ENCODE results near the gene ZNF101. TPM values are rescaled to one million over a fixed set of nuclear protein-coding genes. Genes with fewer than 3 reads are reported as not detected.

The ZNF101 gene
- total and polyA plus RNA-seq, 2 of the 4 experiments (the other 2 are of a cell fraction) = 2.8 to 7.3 TPM

GRCh38 chr19:19732579-19733501, 64.2 kb downstream of the ZNF101 start, which contains the start of gene ZNF14:
Gene ZNF14, minus strand, starts transcription at chr19:19733112. Its CDS starts 154 bp downstream, at chr19:19732958.
- CTCF ChIA-PET = interaction anchor here (0.6 kb wide), 1 partner anchor 79 kb away, joined by 3 read pairs; no protein-coding TSS in a partner anchor
- peak within 1 kb of the TSS; percentile 90 for H3K4ac ChIP-seq (ENCODE audit: low read depth, low read length)
- H4K91ac ChIP-seq (ENCODE audit: insufficient read depth, low read depth, low read length) = peak within 1 kb of the TSS; percentile 61; the same call in 1 of the 2 replicates
- peak within 1 kb of the TSS; percentile 100 for H2AFZ ChIP-seq (replicated peaks; ENCODE audit: low read length, poor library complexity)
- peak; percentile 90 for DNase-seq
- peak within 1 kb of the TSS; percentile 86; the same call in 1 of the 2 replicates for H3K23ac ChIP-seq (ENCODE audit: low read depth, low read length)
- no peak within 1 kb of the TSS for H2BK120ac ChIP-seq (ENCODE audit: low read depth, low read length)
- no peak within 1 kb of the TSS; the same call in 1 of the 2 replicates for H2AK5ac ChIP-seq (ENCODE audit: low read depth, low read length)
- H2BK20ac ChIP-seq (ENCODE audit: low read depth, low read length) = no peak within 1 kb of the TSS
- H3K36me3 ChIP-seq (ENCODE audit: control insufficient read depth, insufficient read depth, low read length) = no peaks in the 10 kb centered on the region; the same call in 1 of the 2 replicates
- H2BK5ac ChIP-seq (ENCODE audit: low read depth, low read length, poor library complexity, severe bottlenecking) = peak within 1 kb of the TSS; percentile 53
- H3K56ac ChIP-seq (ENCODE audit: extremely low read depth, insufficient read depth, low read length) = peak within 1 kb of the TSS; percentile 20; the same call in 1 of the 2 replicates
- peak within 1 kb of the TSS; percentile 97 for H2AK9ac ChIP-seq (replicated peaks; ENCODE audit: low read depth, low read length, poor library complexity)
- peak within 1 kb of the TSS; percentile 75 for H3K27ac ChIP-seq (ENCODE audit: insufficient read depth, low read length)
- peak within 1 kb of the TSS; percentile 95 for H3K4me3 ChIP-seq (ENCODE audit: insufficient read depth, low read depth, low read length)
- BruUV-seq (replicated peaks) = no TSS peak
- H3K79me1 ChIP-seq (ENCODE audit: low read depth in 1 of 2, low read length in 2 of 2) = peaks cover 9 to 11% of the 10 kb centered on the region in 2 experiments; a peak in 3 of 4 replicates
- H4K8ac ChIP-seq (ENCODE audit: low read depth in 2 of 2, low read length in 2 of 2) = peak within 1 kb of the TSS; percentile 48 to 98; a peak in 3 of 4 replicates
- no peak within 1 kb of the TSS for H2BK15ac ChIP-seq (ENCODE audit: low read depth, low read length)
- dilution Hi-C loops (cut with HindIII; ENCODE audit: low sequenced_read_pairs, unreplicated experiment) = no loop called here
- H3K27me3 ChIP-seq (ENCODE audit: control insufficient read depth, insufficient read depth, low read length) = no peaks in the 10 kb centered on the region
- no peaks in the 10 kb centered on the region for H3K4me1 ChIP-seq (ENCODE audit: control insufficient read depth, insufficient read depth, low read length)
- 1% methylated on average over 38 of the region's 61 CpGs; no CpG with 5 or more reads in 1 of the 2 experiments for WGBS, 2 experiments (ENCODE audit: extremely low coverage in 2 of 2, insufficient read length in 1 of 2)
- intact Hi-C loops (cut with micrococcal nuclease) = loop anchor here (2.0 kb wide), 1 partner anchor 44 kb away; no protein-coding TSS in a partner anchor
- H3K14ac ChIP-seq (replicated peaks; ENCODE audit: low read depth, low read length) = peak within 1 kb of the TSS; percentile 91
- peak within 1 kb of the TSS; percentile 89 for H3K9ac ChIP-seq (ENCODE audit: low read depth, low read length)
- peak within 1 kb of the TSS; percentile 56 for H3K18ac ChIP-seq (ENCODE audit: low read depth, low read length)
- peaks cover 12% of the 10 kb centered on the region for H3K9me3 ChIP-seq (ENCODE audit: control insufficient read depth, insufficient read depth, low read length)
- no peaks in the 10 kb centered on the region for H3K9me1 ChIP-seq (ENCODE audit: insufficient read depth, low read length)
- H4K5ac ChIP-seq (ENCODE audit: low read depth, low read length) = peak within 1 kb of the TSS; percentile 92
- POLR2A ChIA-PET (ENCODE audit: unreplicated experiment) = no interaction called here
- 0 out of 2 replicates have a peak, but pooled peaks have one; percentile 6 for TF ChIP-seq CTCF (conservative IDR thresholded peaks at IDR 0.05; ENCODE audit: low read depth, low read length)
- TF ChIP-seq BHLHE40 (IDR thresholded peaks at IDR 0.05; ENCODE audit: low read depth, low read length) = peak; percentile 30; the same call in 1 of the 2 replicates
- peak; percentile 92 for TF ChIP-seq CEBPB (IDR thresholded peaks at IDR 0.05; ENCODE audit: low read depth, low read length)
- TF ChIP-seq MXI1 (IDR thresholded peaks at IDR 0.05; ENCODE audit: borderline replicate concordance, low read depth, low read length) = no peak
- ATAC-seq (ENCODE audit: low read depth) = peak; percentile 100
- H3K4me2 ChIP-seq (ENCODE audit: low read depth, low read length) = peak within 1 kb of the TSS; percentile 98
- no peaks in the 10 kb centered on the region for H4K20me1 ChIP-seq (ENCODE audit: insufficient read depth, low read length)
- in situ Hi-C loops (cut with MboI; ENCODE audit: low sequenced_read_pairs) = no loop called here

Small RNA genes within 50 kb of the gene (microRNA-seq; reads per million reads assigned to microRNA genes)
- not detected for gene AC011458.2 (ENCODE audit: insufficient read depth, insufficient read length)

Small RNA genes within 50 kb of the gene (small RNA-seq; reads per million reads assigned to genes)
- 0 reads per million in 5 experiments for gene AC011458.2

Other genes with a start within 250 kb of the ZNF101 start
- gene TSSK6, start 153.3 kb upstream of the ZNF101 start, total RNA-seq (2012; rRNA removed) = 0.56 and 1.3 TPM in 2 replicates
- 2.0 and 2.2 TPM in 2 replicates for gene TSSK6, start 153.3 kb upstream of the ZNF101 start, polyA plus RNA-seq (2012; rRNA removed)
- gene NDUFA13, start 152.6 kb upstream of the ZNF101 start, total RNA-seq (2012; rRNA removed) = 30.6 and 33.6 TPM in 2 replicates
- gene NDUFA13, start 152.6 kb upstream of the ZNF101 start, polyA plus RNA-seq (2012; rRNA removed) = 667 and 912 TPM in 2 replicates
- gene YJEFN3, start 139.9 kb upstream of the ZNF101 start, total RNA-seq (2012; rRNA removed) = 0.56 and 0.72 TPM in 2 replicates
- gene YJEFN3, start 139.9 kb upstream of the ZNF101 start, polyA plus RNA-seq (2012; rRNA removed) = 4.0 and 4.8 TPM in 2 replicates
- gene CILP2, start 130.6 kb upstream of the ZNF101 start, total RNA-seq (2012; rRNA removed) = 0.18 and 0.28 TPM in 2 replicates
- gene CILP2, start 130.6 kb upstream of the ZNF101 start, polyA plus RNA-seq (2012; rRNA removed) = 0.87 and 0.96 TPM in 2 replicates
- gene PBX4, start 50.2 kb upstream of the ZNF101 start, total RNA-seq (2012; rRNA removed) = 0.90 and 1.4 TPM in 2 replicates
- 2.8 and 2.9 TPM in 2 replicates for gene PBX4, start 50.2 kb upstream of the ZNF101 start, polyA plus RNA-seq (2012; rRNA removed)
- under 0.01 and 0.28 TPM in 2 replicates for gene LPAR2, start 40.6 kb upstream of the ZNF101 start, total RNA-seq (2012; rRNA removed)
- 4.1 and 5.4 TPM in 2 replicates for gene LPAR2, start 40.6 kb upstream of the ZNF101 start, polyA plus RNA-seq (2012; rRNA removed)
- gene GMIP, start 25.2 kb upstream of the ZNF101 start, total RNA-seq (2012; rRNA removed) = 4.1 and 4.4 TPM in 2 replicates
- gene GMIP, start 25.2 kb upstream of the ZNF101 start, polyA plus RNA-seq (2012; rRNA removed) = 10.9 and 11.0 TPM in 2 replicates
- 13.3 and 15.8 TPM in 2 replicates for gene ATP13A1, start 5.2 kb upstream of the ZNF101 start, total RNA-seq (2012; rRNA removed)
- gene ATP13A1, start 5.2 kb upstream of the ZNF101 start, polyA plus RNA-seq (2012; rRNA removed) = 43.8 and 44.3 TPM in 2 replicates
- gene ZNF14, start 64.3 kb downstream of the ZNF101 start, total RNA-seq (2012; rRNA removed) = 5.4 and 5.6 TPM in 2 replicates
- gene ZNF14, start 64.3 kb downstream of the ZNF101 start, polyA plus RNA-seq (2012; rRNA removed) = 1.0 and 1.2 TPM in 2 replicates
- gene ZNF506, start 152.9 kb downstream of the ZNF101 start, total RNA-seq (2012; rRNA removed) = 6.1 and 8.1 TPM in 2 replicates
- gene ZNF506, start 152.9 kb downstream of the ZNF101 start, polyA plus RNA-seq (2012; rRNA removed) = 2.0 and 2.4 TPM in 2 replicates
- gene ZNF253, start 197.0 kb downstream of the ZNF101 start, total RNA-seq (2012; rRNA removed) = 3.4 and 3.6 TPM in 2 replicates
- 0.63 and 0.74 TPM in 2 replicates for gene ZNF253, start 197.0 kb downstream of the ZNF101 start, polyA plus RNA-seq (2012; rRNA removed)
- gene ZNF93, start 232.1 kb downstream of the ZNF101 start, total RNA-seq (2012; rRNA removed) = 8.9 and 10.6 TPM in 2 replicates
- 2.7 and 3.7 TPM in 2 replicates for gene ZNF93, start 232.1 kb downstream of the ZNF101 start, polyA plus RNA-seq (2012; rRNA removed)